CD14-positive monocyte (primary cell): ENCODE data around the gene RC3H1. TPM values are rescaled to one million over a fixed set of nuclear protein-coding genes. Genes with fewer than 3 reads are reported as not detected.

Experiments
- DNase-seq, 3 donors: peaks; one replicate each; pipeline ENCODE4 v3.0.0-alpha.2; 2011 to 2022
- H2AFZ ChIP-seq: 2 replicates; pipeline ENCODE4 v1.6.0; 2012; ENCODE audit warnings: mild to moderate bottlenecking, low read depth, low read length, inconsistent platforms; ENCODE audit not compliant: insufficient read depth, poor library complexity, severe bottlenecking
- H3K27ac ChIP-seq, 2 donors: 1 replicate in 1 of 2; 2 replicates in 1 of 2; pipeline ENCODE4 v1.5.1; 2012 to 2013; ENCODE audit warnings: low read length in 2 of 2, control low read depth in 1 of 2, inconsistent platforms in 1 of 2, low read depth in 1 of 2, mild to moderate bottlenecking in 1 of 2
- H3K27me3 ChIP-seq, 2 donors: one replicate each; pipeline versions ENCODE4 v1.6.0 to v1.6.1; 2011 to 2013; ENCODE audit warnings: low read length in 2 of 2; ENCODE audit not compliant: control insufficient read depth in 2 of 2, insufficient read depth in 2 of 2
- H3K36me3 ChIP-seq, 2 donors: replicated peaks in 1 of 2; 1 replicate in 1 of 2; 2 replicates in 1 of 2; pipeline versions ENCODE4 v1.5.1 to v1.6.1; 2012 to 2013; ENCODE audit warnings: low read length in 2 of 2, control low read depth in 1 of 2, inconsistent platforms in 1 of 2, mild to moderate bottlenecking in 1 of 2; ENCODE audit not compliant: insufficient read depth in 2 of 2, control insufficient read depth in 1 of 2
- H3K4me1 ChIP-seq, 2 donors: 1 replicate in 1 of 2; 2 replicates in 1 of 2; pipeline versions ENCODE4 v1.5.1 to v1.6.1; 2012 to 2013; ENCODE audit warnings: low read length in 2 of 2, control low read depth in 1 of 2, inconsistent platforms in 1 of 2, mild to moderate bottlenecking in 1 of 2, moderate library complexity in 1 of 2; ENCODE audit not compliant: insufficient read depth in 2 of 2, control insufficient read depth in 1 of 2
- H3K4me2 ChIP-seq: replicated peaks from 2 replicates; pipeline ENCODE3; 2012; ENCODE audit warnings: low read length, moderate library complexity, mild to moderate bottlenecking; ENCODE audit not compliant: poor library complexity, severe bottlenecking; ENCODE audit errors: extremely low read depth
- H3K4me3 ChIP-seq, 3 experiments: fragments of 200-600 bp in 1 of 3; sonication (generic) in 1 of 3; replicated peaks in 1 of 3; 1 replicate in 2 of 3; 2 replicates in 1 of 3; pipeline ENCODE4 v1.5.1; 2011 to 2013; ENCODE audit warnings: low read length in 3 of 3, mild to moderate bottlenecking in 3 of 3, control low read depth in 2 of 3, low read depth in 2 of 3, inconsistent platforms in 1 of 3, moderate library complexity in 1 of 3
- H3K79me2 ChIP-seq: 2 replicates; pipeline ENCODE4 v1.6.0; 2012; ENCODE audit warnings: mild to moderate bottlenecking, control low read depth, inconsistent platforms, low read length, moderate library complexity; ENCODE audit not compliant: insufficient read depth
- H3K9ac ChIP-seq: 2 replicates; pipeline ENCODE4 v1.6.0; 2017; ENCODE audit warnings: low read length, mild to moderate bottlenecking; ENCODE audit not compliant: insufficient read depth, poor library complexity, severe bottlenecking
- H3K9me3 ChIP-seq, 2 donors: replicated peaks in 1 of 2; 1 replicate in 1 of 2; 2 replicates in 1 of 2; pipeline versions ENCODE4 v1.5.1 to v1.6.1; 2012 to 2013; ENCODE audit warnings: low read length in 2 of 2, control low read depth in 1 of 2; ENCODE audit not compliant: control insufficient read depth in 1 of 2, insufficient read depth in 1 of 2
- H4K20me1 ChIP-seq: 2 replicates; pipeline ENCODE4 v1.6.0; 2012; ENCODE audit warnings: mild to moderate bottlenecking, low read length, control low read depth, moderate library complexity; ENCODE audit not compliant: insufficient read depth
- H3K27ac Mint-ChIP-seq, 7 donors: one replicate each; pipeline ENCODE4 v1.8.0; 2020; ENCODE audit warnings: mild to moderate bottlenecking in 7 of 7, mixed read lengths in 7 of 7, moderate library complexity in 6 of 7, inconsistent platforms in 2 of 7
- H3K27me3 Mint-ChIP-seq, 3 donors: one replicate each; pipeline ENCODE4 v1.8.0; 2021 to 2022; ENCODE audit warnings: low read depth in 3 of 3, mild to moderate bottlenecking in 3 of 3, mixed read lengths in 3 of 3, moderate library complexity in 3 of 3, inconsistent platforms in 1 of 3
- H3K36me3 Mint-ChIP-seq, 2 donors: one replicate each; pipeline ENCODE4 v1.8.0; 2020; ENCODE audit warnings: mixed read lengths in 2 of 2, inconsistent platforms in 1 of 2, mild to moderate bottlenecking in 1 of 2
- H3K4me1 Mint-ChIP-seq: one replicate; pipeline ENCODE4 v1.8.0; 2020; ENCODE audit warnings: mild to moderate bottlenecking, mixed read lengths
- H3K4me3 Mint-ChIP-seq, 2 donors: one replicate each; pipeline ENCODE4 v1.8.0; 2020; ENCODE audit warnings: mild to moderate bottlenecking in 2 of 2, mixed read lengths in 2 of 2, moderate library complexity in 1 of 2
- H3K9me3 Mint-ChIP-seq, 7 donors: one replicate each; pipeline ENCODE4 v1.8.0; 2020 to 2022; ENCODE audit warnings: mixed read lengths in 7 of 7, mild to moderate bottlenecking in 6 of 7, moderate library complexity in 6 of 7, inconsistent platforms in 2 of 7
- CTCF ChIP-seq: fragments of 200-600 bp; IDR thresholded peaks from one replicate; pipeline ENCODE4 v1.8.0; 2022; ENCODE audit warnings: antibody characterized with exemption, mild to moderate bottlenecking
- WGBS: methylation state at CpG from one replicate; pipeline ENCODE4 v1.1.5; 2013; ENCODE audit warnings: missing lambda C conversion rate; ENCODE audit not compliant: insufficient coverage; 5-methylcytosine and 5-hydroxymethylcytosine counted together
- intact Hi-C, 2 donors: fragments of 100-400 bp; cut with micrococcal nuclease; formaldehyde crosslinking; loops; one replicate each; pipeline versions ENCODE4 v1.15.0 to v1.15.1; 2023
- polyA plus RNA-seq, 3 donors: library from polyadenylated mRNA; depleted of rRNA in 1 of 3; unstranded in 2 of 3; stranded (reverse) in 1 of 3; fragments of 300-500 nt in 2 of 3; fragments of >200 nt in 1 of 3; fragmentation: Illumina TruSeq in 2 of 3; gene quantifications; 1 replicate in 2 of 3; 2 replicates in 1 of 3; pipeline ENCODE4 v1.2.3, GENCODE V29; 2012 to 2021

The RC3H1 gene
- polyA plus RNA-seq, 3 donors, result 3.8 to 17.3 (median 7.8) TPM

DNA sequence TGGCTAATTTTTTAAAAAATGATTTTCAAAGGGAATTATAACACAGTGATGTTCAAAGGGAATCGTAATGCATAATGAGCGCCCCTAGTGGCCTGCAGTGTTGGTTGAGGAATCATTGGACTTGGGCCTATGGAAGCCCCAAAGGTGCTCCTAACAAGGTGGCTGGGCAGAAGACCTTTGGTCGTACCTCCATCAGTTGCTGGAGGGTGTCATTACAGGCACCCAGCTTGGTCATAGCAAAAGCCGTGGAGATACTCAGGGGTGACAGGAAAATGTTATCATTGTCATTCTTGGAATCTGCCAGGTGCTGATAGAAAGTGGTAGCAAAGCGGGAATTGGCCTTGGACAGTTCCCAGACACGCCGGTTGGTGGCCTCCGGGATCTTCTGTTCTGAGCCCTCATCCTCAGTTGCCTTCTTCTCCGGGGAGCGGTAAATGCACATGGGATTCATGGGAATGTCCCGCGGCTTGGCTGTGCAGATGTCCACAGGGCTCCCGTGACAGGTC lies 107.7 kb downstream of the RC3H1 start:
- no peaks in the 10 kb centered on the region for H3K79me2 ChIP-seq
- no peak overlapping the region for H3K9ac ChIP-seq
- peak; percentile 67 for TF ChIP-seq CTCF
- H3K4me3 ChIP-seq, result no peak overlapping the region
- no peaks in the 10 kb centered on the region for H3K27me3 ChIP-seq
- Mint-ChIP-seq H3K4me3 (no peak overlapping the region), H3K4me1 (no peaks in the 10 kb centered on the region), H3K36me3 (no peaks in the 10 kb centered on the region), H3K9me3 (peaks cover 0 to 2% (median 0%) of the 10 kb centered on the region in 7 donors), H3K27me3 (peaks cover 0 to 2% (median 2%) of the 10 kb centered on the region in 3 donors), H3K27ac (no peak overlapping the region)
- H4K20me1 ChIP-seq, result no peaks in the 10 kb centered on the region
- no peaks in the 10 kb centered on the region for H3K4me1 ChIP-seq
- H2AFZ ChIP-seq, result no peak overlapping the region
- no peaks in the 10 kb centered on the region for H3K9me3 ChIP-seq
- H3K36me3 ChIP-seq, result no peaks in the 10 kb centered on the region
- H3K27ac ChIP-seq, result no peak overlapping the region
- 95% methylated on average over 13 of the region's 13 CpGs for WGBS
- no peak overlapping the region for H3K4me2 ChIP-seq
- peak in 2 of 3 donors; percentile 1 to 7 for DNase-seq
- intact Hi-C loops, result no loop called here

DNA sequence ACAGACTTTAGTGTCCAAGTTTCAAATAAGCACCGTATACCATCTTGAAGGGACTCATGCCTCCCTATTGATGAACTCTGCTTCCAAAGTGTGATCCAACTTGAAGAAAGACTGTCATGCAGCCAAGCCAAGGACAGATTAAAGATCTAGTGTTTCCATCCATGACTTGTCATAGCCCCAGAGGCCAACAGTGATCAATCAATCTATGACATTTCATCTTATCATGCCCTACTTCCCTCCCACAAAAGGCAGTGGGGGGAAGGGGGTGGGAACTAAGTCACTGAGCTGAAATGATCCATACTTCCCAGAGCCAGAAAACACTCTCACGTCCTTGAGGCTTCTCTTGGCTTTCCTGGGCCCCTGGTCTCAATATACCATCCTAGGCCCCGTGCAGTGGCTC lies 109.0 kb downstream of the RC3H1 start:
- intact Hi-C loops, result no loop called here
- Histone ChIP-seq H3K4me3 (no peak overlapping the region), H3K36me3 (no peaks in the 10 kb centered on the region), H3K4me1 (no peaks in the 10 kb centered on the region), H3K4me2 (no peak overlapping the region), H3K27ac (no peak overlapping the region), H3K79me2 (no peaks in the 10 kb centered on the region), H3K9me3 (no peaks in the 10 kb centered on the region), H2AFZ (no peak overlapping the region), H4K20me1 (no peaks in the 10 kb centered on the region), H3K9ac (no peak overlapping the region), H3K27me3 (no peaks in the 10 kb centered on the region)
- 93% methylated on average over 2 of the region's 3 CpGs for WGBS
- H3K27me3 Mint-ChIP-seq, result peaks cover 0 to 2% (median 2%) of the 10 kb centered on the region in 3 donors
- peaks cover 0 to 2% (median 0%) of the 10 kb centered on the region in 7 donors for H3K9me3 Mint-ChIP-seq
- no peaks in the 10 kb centered on the region for H3K36me3 Mint-ChIP-seq
- H3K4me1 Mint-ChIP-seq, result no peaks in the 10 kb centered on the region
- no peak overlapping the region for H3K4me3 Mint-ChIP-seq
- TF ChIP-seq CTCF, result no peak
- no peak overlapping the region for H3K27ac Mint-ChIP-seq
- DNase-seq, result no peak
